SK-MEL-5 (cell line): Measurements from ENCODE around the gene LAMC2. TPM values are rescaled to one million over a fixed set of nuclear protein-coding genes. Genes with fewer than 3 reads are reported as not detected.
"Not testable (repeated sequence)": the region's sequence is repeated elsewhere in the genome, so short reads cannot be mapped to it uniquely, and the experiment has no call there.

Experiments used
- DNase-seq: peaks from one replicate; pipeline ENCODE4 v3.0.0-alpha.2; 2016; ENCODE audit warnings: low read depth, low spot score
- in situ Hi-C: cut with HindIII; loops from 2 replicates; pipeline ENCODE4 v1.10.0; 2016; ENCODE audit warnings: low sequenced_read_pairs, high pct_unique_total_duplicates, low pct_unique_long_range_greater_than_20kb
- total RNA-seq: library from RNA; depleted of rRNA; stranded (reverse); fragments of >200 nt; shearing (Covaris generic); gene quantifications from 2 replicates; pipeline ENCODE4 v1.2.3, GENCODE V29; 2014

The LAMC2 gene
- total RNA-seq, 1 experiment from 2014 or later: 0.03 TPM

GRCh38 chr1:183267646-183268431, 81.8 kb downstream of the LAMC2 start:
- no peak for DNase-seq
- in situ Hi-C loops: no loop called here

- in situ Hi-C loops: no loop called here
- DNase-seq: peak; percentile 58
These were observed 84.6 kb downstream of the LAMC2 start for GRCh38 chr1:183270541-183271141.

GRCh38 chr1:183272390-183272848, 86.4 kb downstream of the LAMC2 start:
- DNase-seq: no peak
- in situ Hi-C loops: no loop called here

- in situ Hi-C loops: no loop called here
- no peak for DNase-seq
These were observed 87.2 kb downstream of the LAMC2 start for GRCh38 chr1:183273300-183273699.

GRCh38 chr1:183273984-183274383, 87.9 kb downstream of the LAMC2 start:
- DNase-seq, in situ Hi-C loops: not testable (repeated sequence)

GRCh38 chr1:183274836-183275235, 88.8 kb downstream of the LAMC2 start:
- DNase-seq: no peak
- in situ Hi-C loops: no loop called here

GRCh38 chr1:183275322-183275721, 89.3 kb downstream of the LAMC2 start:
- in situ Hi-C loops: no loop called here
- DNase-seq: no peak

- no peak for DNase-seq
- in situ Hi-C loops: no loop called here
These were observed 90.5 kb downstream of the LAMC2 start for GRCh38 chr1:183276386-183277080.

- in situ Hi-C loops: no loop called here
- no peak for DNase-seq
These were observed 92.0 kb downstream of the LAMC2 start for GRCh38 chr1:183277821-183278738.

GRCh38 chr1:183278739-183279591, 92.9 kb downstream of the LAMC2 start:
- DNase-seq: no peak
- in situ Hi-C loops: no loop called here

- no peak for DNase-seq
- in situ Hi-C loops: no loop called here
These were observed 93.8 kb downstream of the LAMC2 start for GRCh38 chr1:183279835-183280234.

GRCh38 chr1:183281039-183281438, 95.0 kb downstream of the LAMC2 start:
- in situ Hi-C loops: no loop called here

GRCh38 chr1:183281553-183282091, 95.6 kb downstream of the LAMC2 start:
- peak; percentile 89 for DNase-seq
- in situ Hi-C loops: no loop called here

More at GRCh38 chr1:183281039-183281438, 95.0 kb downstream of the LAMC2 start:
- DNase-seq: peak; percentile 34

- DNase-seq: no peak
- in situ Hi-C loops: no loop called here
These were observed 96.2 kb downstream of the LAMC2 start for GRCh38 chr1:183282101-183282855.

- no peak for DNase-seq
- in situ Hi-C loops: no loop called here
These were observed 97.2 kb downstream of the LAMC2 start for GRCh38 chr1:183283286-183283685.

GRCh38 chr1:183284086-183284485, 98.0 kb downstream of the LAMC2 start:
- in situ Hi-C loops: no loop called here
- DNase-seq: no peak
